CD4-positive, alpha-beta T cell (primary cell): ENCODE measurements around the gene ERN1. TPM values are rescaled to one million over a fixed set of nuclear protein-coding genes. Genes with fewer than 3 reads are reported as not detected.
A peak's percentile ranks its signal among the peaks of the same experiment; 100 is the strongest.

ENCODE experiments used
- ATAC-seq: fragments of 200-7000 bp; cut with Tn5 transposase; one replicate; pipeline ENCODE4 v1.10.0; 2022; ENCODE audit warnings: mild to moderate bottlenecking; ENCODE audit not compliant: poor library complexity
- CTCF ChIA-PET: fragments of 350-600 bp; sonication (Branson Sonifier 250); formaldehyde crosslinking; loops from one replicate; lab custom pipeline; 2021; ENCODE audit warnings: antibody characterized with exemption, inconsistent platforms; lab: Charles Lee
- POLR2A ChIA-PET: fragments of 350-600 bp; sonication (Branson Sonifier 250); formaldehyde crosslinking; loops from one replicate; lab custom pipeline; 2021; ENCODE audit warnings: antibody characterized with exemption, inconsistent platforms; lab: Charles Lee
- DNase-seq, 14 experiments: peaks; one replicate each; pipeline ENCODE4 v3.0.0-alpha.2; 2013 to 2020; ENCODE audit warnings: mixed read lengths in 2 of 14
- H3K27ac ChIP-seq, 2 donors: one replicate each; pipeline versions ENCODE4 v1.5.1 to v1.7.0; 2013; ENCODE audit warnings: low read length in 2 of 2, low read depth in 1 of 2, mild to moderate bottlenecking in 1 of 2
- H3K27me3 ChIP-seq, 2 experiments: 1 replicate in 1 of 2; 2 replicates in 1 of 2; pipeline versions ENCODE4 v1.6.1 to v1.7.0; 2013; ENCODE audit warnings: low read length in 2 of 2, control low read depth in 1 of 2, mild to moderate bottlenecking in 1 of 2, moderate library complexity in 1 of 2; ENCODE audit not compliant: insufficient read depth in 2 of 2, control insufficient read depth in 1 of 2
- H3K36me3 ChIP-seq: one replicate; pipeline ENCODE4 v1.6.1; 2013; ENCODE audit warnings: low read length, control low read depth; ENCODE audit not compliant: insufficient read depth
- H3K4me1 ChIP-seq: one replicate; pipeline ENCODE4 v1.6.1; 2013; ENCODE audit warnings: low read length, control low read depth; ENCODE audit not compliant: insufficient read depth
- H3K4me3 ChIP-seq: one replicate; pipeline ENCODE4 v1.5.1; 2013; ENCODE audit warnings: mild to moderate bottlenecking, low read length, moderate library complexity
- H3K9me3 ChIP-seq, 2 experiments: 1 replicate in 1 of 2; 2 replicates in 1 of 2; pipeline versions ENCODE4 v1.6.1 to v1.7.0; 2013; ENCODE audit warnings: low read length in 2 of 2, mild to moderate bottlenecking in 2 of 2, control low read depth in 1 of 2, moderate library complexity in 1 of 2; ENCODE audit not compliant: control insufficient read depth in 1 of 2, insufficient read depth in 1 of 2
- H3K27ac Mint-ChIP-seq: one replicate; pipeline ENCODE4 v1.8.0; 2020; ENCODE audit warnings: mixed read lengths
- H3K27me3 Mint-ChIP-seq: one replicate; pipeline ENCODE4 v1.8.0; 2021; ENCODE audit warnings: mixed read lengths
- H3K36me3 Mint-ChIP-seq: one replicate; pipeline ENCODE4 v1.8.0; 2021; ENCODE audit warnings: low read depth, mixed read lengths
- H3K4me1 Mint-ChIP-seq: one replicate; pipeline ENCODE4 v1.8.0; 2021; ENCODE audit warnings: low read depth, mixed read lengths
- H3K4me3 Mint-ChIP-seq: one replicate; pipeline ENCODE4 v1.8.0; 2020; ENCODE audit warnings: mild to moderate bottlenecking, mixed read lengths
- H3K9me3 Mint-ChIP-seq: one replicate; pipeline ENCODE4 v1.8.0; 2020; ENCODE audit warnings: mixed read lengths
- intact Hi-C, 2 experiments: fragments of 100-400 bp; cut with DNase I in 1 of 2; cut with micrococcal nuclease in 1 of 2; formaldehyde crosslinking; loops; one replicate each; pipeline versions ENCODE4 v1.15.1 to v1.9.0; 2023 to 2025; cut with DNase I, micrococcal nuclease
- total RNA-seq, 174 experiments: library from RNA in 2 of 174; stranded (reverse) in 2 of 174; gene quantifications; one replicate each; pipeline ENCODE4 v1.2.3 and lab custom pipeline; 2021 to 2026
- TF ChIP-seq, protein P1 (sequence below): fragments of 200-600 bp; IDR thresholded peaks from one replicate; pipeline ENCODE4 v1.8.0; 2022; ENCODE audit warnings: antibody characterized with exemption, mild to moderate bottlenecking

Gene ERN1
- total RNA-seq, 2 experiments from 2014 or later: 62.7 to 67.8 TPM

- POLR2A ChIA-PET: interaction anchor here (0.9 to 5.0 kb wide), 8 partner anchors 17 to 358 kb away, joined by 3 to 166 read pairs (median 4); partner anchors contain the start of genes CEP95, ERN1 and ICAM2
- no peak overlapping the region for H3K27ac ChIP-seq
- Mint-ChIP-seq H3K4me3 (no peak overlapping the region), H3K27me3 (no peaks in the 10 kb centered on the region), H3K4me1 (peaks cover 19% of the 10 kb centered on the region), H3K9me3 (no peaks in the 10 kb centered on the region), H3K27ac (peak overlapping the region; percentile 75), H3K36me3 (peaks cover 59% of the 10 kb centered on the region)
- H3K9me3 ChIP-seq: no peaks in the 10 kb centered on the region
- H3K27me3 ChIP-seq: no peaks in the 10 kb centered on the region
- TF ChIP-seq, protein P1, sequence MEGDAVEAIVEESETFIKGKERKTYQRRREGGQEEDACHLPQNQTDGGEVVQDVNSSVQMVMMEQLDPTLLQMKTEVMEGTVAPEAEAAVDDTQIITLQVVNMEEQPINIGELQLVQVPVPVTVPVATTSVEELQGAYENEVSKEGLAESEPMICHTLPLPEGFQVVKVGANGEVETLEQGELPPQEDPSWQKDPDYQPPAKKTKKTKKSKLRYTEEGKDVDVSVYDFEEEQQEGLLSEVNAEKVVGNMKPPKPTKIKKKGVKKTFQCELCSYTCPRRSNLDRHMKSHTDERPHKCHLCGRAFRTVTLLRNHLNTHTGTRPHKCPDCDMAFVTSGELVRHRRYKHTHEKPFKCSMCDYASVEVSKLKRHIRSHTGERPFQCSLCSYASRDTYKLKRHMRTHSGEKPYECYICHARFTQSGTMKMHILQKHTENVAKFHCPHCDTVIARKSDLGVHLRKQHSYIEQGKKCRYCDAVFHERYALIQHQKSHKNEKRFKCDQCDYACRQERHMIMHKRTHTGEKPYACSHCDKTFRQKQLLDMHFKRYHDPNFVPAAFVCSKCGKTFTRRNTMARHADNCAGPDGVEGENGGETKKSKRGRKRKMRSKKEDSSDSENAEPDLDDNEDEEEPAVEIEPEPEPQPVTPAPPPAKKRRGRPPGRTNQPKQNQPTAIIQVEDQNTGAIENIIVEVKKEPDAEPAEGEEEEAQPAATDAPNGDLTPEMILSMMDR: no peak
- intact Hi-C loops: loop anchor here (5.0 to 10.0 kb wide), 4 partner anchors 134 to 356 kb away; partner anchors contain the start of genes CEP95 (in 1 of the 2), DDX5 (in 1 of the 2), GH1 (in 1 of the 2) and SMARCD2 (in 1 of the 2)
- CTCF ChIA-PET: interaction anchor here (1.6 to 3.6 kb wide), 3 partner anchors 16 to 120 kb away, joined by 3 to 13 read pairs (median 6); no protein-coding TSS in a partner anchor
- no peak overlapping the region for H3K4me3 ChIP-seq
- H3K36me3 ChIP-seq: peaks cover 35% of the 10 kb centered on the region
- no peak for ATAC-seq
- H3K4me1 ChIP-seq: peaks cover 21% of the 10 kb centered on the region
- no peak for DNase-seq
Measured at GRCh38 chr17:64148699-64149098, 18.8 kb upstream of the ERN1 start.

DNA sequence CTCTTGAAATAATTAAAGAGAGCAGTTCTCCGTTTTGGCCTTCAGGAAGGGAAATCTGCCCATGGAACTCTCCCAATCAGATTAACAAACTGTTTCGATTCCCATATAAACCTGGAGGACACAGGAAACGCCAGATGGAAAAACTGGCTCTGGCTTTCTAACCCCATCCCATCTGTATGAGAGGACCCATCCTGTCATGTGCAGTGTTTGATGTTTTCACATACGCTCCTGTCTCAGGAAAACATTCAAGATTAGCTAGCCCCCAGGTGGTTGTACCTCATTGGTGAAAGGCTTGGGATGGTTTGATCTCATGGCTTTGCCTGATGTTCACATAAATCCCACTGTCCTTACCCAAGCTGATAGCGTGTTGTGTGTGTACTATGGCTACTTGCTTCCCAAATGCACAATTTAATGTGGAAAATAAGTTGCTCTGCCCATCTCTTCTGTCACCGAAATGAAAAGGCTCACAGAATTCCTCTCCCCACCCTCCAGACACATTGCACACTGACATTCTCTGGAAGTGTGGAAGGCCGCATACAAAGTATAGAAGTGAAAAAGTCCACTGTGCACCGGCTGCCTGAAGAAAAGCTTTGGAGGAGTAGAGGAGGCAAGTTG is 18.2 kb upstream of the ERN1 start:
- no peaks in the 10 kb centered on the region for H3K9me3 ChIP-seq
- intact Hi-C loops: loop anchor here (5.0 to 10.0 kb wide), 4 partner anchors 134 to 357 kb away; partner anchors contain the start of genes CEP95 (in 1 of the 2), DDX5 (in 1 of the 2), GH1 (in 1 of the 2) and SMARCD2 (in 1 of the 2)
- no peak for DNase-seq
- no peak overlapping the region for H3K4me3 ChIP-seq
- H3K27me3 ChIP-seq: no peaks in the 10 kb centered on the region
- ChIA-PET CTCF (interaction anchor here (1.6 to 3.6 kb wide), 3 partner anchors 15 to 119 kb away, joined by 3 to 13 read pairs (median 6); no protein-coding TSS in a partner anchor), POLR2A (interaction anchor here (0.5 to 5.0 kb wide), 8 partner anchors 17 to 359 kb away, joined by 3 to 166 read pairs (median 4); partner anchors contain the start of genes CEP95 and ERN1)
- H3K27me3 Mint-ChIP-seq: no peaks in the 10 kb centered on the region
- H3K4me3 Mint-ChIP-seq: peak overlapping the region; percentile 63
- H3K36me3 ChIP-seq: peaks cover 32% of the 10 kb centered on the region
- H3K4me1 Mint-ChIP-seq: peaks cover 19% of the 10 kb centered on the region
- H3K27ac Mint-ChIP-seq: peak overlapping the region; percentile 75
- TF ChIP-seq, protein P1: no peak
- ATAC-seq: no peak
- no peak overlapping the region for H3K27ac ChIP-seq
- H3K36me3 Mint-ChIP-seq: peaks cover 53% of the 10 kb centered on the region
- no peaks in the 10 kb centered on the region for H3K9me3 Mint-ChIP-seq
- peaks cover 21% of the 10 kb centered on the region for H3K4me1 ChIP-seq

DNA sequence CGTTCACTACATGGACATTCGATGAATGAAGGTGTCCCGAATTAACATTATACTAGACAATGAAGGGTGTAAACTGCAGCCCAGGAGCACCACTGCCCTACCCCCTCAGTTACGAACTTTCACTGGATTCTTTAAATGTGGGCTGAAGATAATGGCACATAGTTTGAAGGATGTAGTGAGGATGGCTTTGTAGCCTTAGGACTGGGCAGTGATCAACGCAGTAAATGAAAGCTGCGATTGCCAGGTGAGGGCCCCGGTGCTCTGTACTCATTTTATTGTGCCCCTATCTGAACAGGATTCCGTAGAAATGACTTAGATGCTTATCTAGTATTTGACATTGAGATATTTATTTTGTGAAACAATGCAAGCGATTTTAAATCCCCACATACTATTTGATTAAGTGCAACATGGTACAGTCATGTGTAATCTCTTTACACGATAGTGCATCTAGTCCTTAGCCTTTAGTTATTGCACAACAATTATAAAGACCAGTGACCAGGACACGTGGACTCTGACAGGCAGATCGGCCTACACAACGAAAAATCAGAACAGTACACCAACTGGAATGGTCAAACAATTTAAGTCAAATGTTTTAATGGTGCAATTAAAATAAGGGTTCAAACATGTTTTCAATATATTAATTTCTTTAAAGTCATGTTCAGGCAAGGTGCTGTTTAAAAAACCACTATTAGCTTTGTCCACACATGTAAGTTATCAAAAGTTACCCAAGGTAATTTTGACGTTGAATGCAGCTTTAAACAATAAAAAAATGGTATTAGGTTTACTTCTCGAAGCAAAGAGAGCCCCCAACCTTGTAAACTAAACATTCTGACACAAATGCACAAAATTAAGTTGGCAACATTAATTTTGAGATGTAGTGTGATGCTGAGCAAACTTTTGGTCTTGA is 17.4 kb upstream of the ERN1 start:
- no peak for ATAC-seq
- no peaks in the 10 kb centered on the region for H3K9me3 Mint-ChIP-seq
- no peaks in the 10 kb centered on the region for H3K27me3 Mint-ChIP-seq
- H3K4me1 ChIP-seq: peaks cover 21% of the 10 kb centered on the region
- TF ChIP-seq, protein P1: no peak
- H3K9me3 ChIP-seq: no peaks in the 10 kb centered on the region
- no peak overlapping the region for H3K4me3 Mint-ChIP-seq
- H3K36me3 Mint-ChIP-seq: peaks cover 45% of the 10 kb centered on the region
- peak overlapping the region; percentile 73 to 91 for H3K27ac ChIP-seq
- intact Hi-C loops: loop anchor here (2.0 to 10.0 kb wide), 5 partner anchors 115 to 357 kb away; partner anchors contain the start of genes CEP95 (in 1 of the 2), DDX5 (in 1 of the 2), GH1 (in 1 of the 2) and SMARCD2 (in 1 of the 2)
- no peak for DNase-seq
- ChIA-PET CTCF (interaction anchor here (1.4 to 3.6 kb wide), 3 partner anchors 15 to 157 kb away, joined by 3 to 13 read pairs (median 5); no protein-coding TSS in a partner anchor), POLR2A (interaction anchor here (0.5 to 5.0 kb wide), 12 partner anchors 12 to 360 kb away, joined by 3 to 166 read pairs (median 16); partner anchors contain the start of genes CD79B, CEP95, ERN1 and ICAM2)
- peaks cover 19% of the 10 kb centered on the region for H3K4me1 Mint-ChIP-seq
- H3K4me3 ChIP-seq: peak overlapping the region; percentile 78
- H3K36me3 ChIP-seq: peaks cover 24% of the 10 kb centered on the region
- H3K27me3 ChIP-seq: no peaks in the 10 kb centered on the region
- peak overlapping the region; percentile 75 for H3K27ac Mint-ChIP-seq
